PC-3 (cell line): Measurements from ENCODE around the gene ABITRAM. TPM values are rescaled to one million over a fixed set of nuclear protein-coding genes. Genes with fewer than 3 reads are reported as not detected.

ENCODE experiments used
- ATAC-seq: fragments of 200-7000 bp; cut with Tn5 transposase; 2 replicates; pipeline ENCODE4 v1.9.1; 2020; ENCODE audit warnings: mild to moderate bottlenecking, moderate library complexity
- BruUV-seq: library from RNA; stranded (reverse); fragments of 400-500 nt; replicated peaks from 2 replicates; lab custom pipeline; 2021; lab: Mats Ljungman, UMichigan
- CTCF ChIA-PET: fragments of 300-600 bp; sonication (Branson Sonifier 250); formaldehyde crosslinking; loops from one replicate; lab custom pipeline; 2022; ENCODE audit warnings: antibody characterized with exemption; lab: Charles Lee
- POLR2A ChIA-PET: fragments of 300-600 bp; sonication (Branson Sonifier 250); formaldehyde crosslinking; loops from one replicate; lab custom pipeline; 2022; ENCODE audit warnings: antibody characterized with exemption; ENCODE audit not compliant: unreplicated experiment; lab: Charles Lee
- DNase-seq: peaks from one replicate; pipeline ENCODE4 v3.0.0-alpha.2; 2015
- H2AFZ ChIP-seq: fragments of 300-600 bp; sonication (generic); 2 replicates; pipeline ENCODE4 v1.6.0; 2016; ENCODE audit warnings: antibody characterized with exemption, low read length
- H3F3A ChIP-seq: fragments of 300-600 bp; sonication (generic); one replicate; pipeline ENCODE4 v1.6.0; 2017; ENCODE audit warnings: antibody characterized with exemption, low read length, control low read depth, mild to moderate bottlenecking; ENCODE audit not compliant: unreplicated experiment
- H3K27ac ChIP-seq: fragments of 300-600 bp; sonication (generic); 2 replicates; pipeline ENCODE4 v1.5.1; 2016; ENCODE audit warnings: mild to moderate bottlenecking, low read length
- H3K27me3 ChIP-seq: fragments of 300-600 bp; sonication (generic); 2 replicates; pipeline ENCODE4 v1.6.1; 2016; ENCODE audit warnings: low read length, mixed read lengths
- H3K36me3 ChIP-seq: fragments of 300-600 bp; sonication (generic); 2 replicates; pipeline ENCODE4 v1.6.1; 2016; ENCODE audit warnings: low read depth, mixed run types, low read length, mixed read lengths
- H3K4me1 ChIP-seq: fragments of 300-600 bp; sonication (generic); 2 replicates; pipeline ENCODE4 v1.5.1; 2016; ENCODE audit warnings: low read length; ENCODE audit not compliant: insufficient read depth
- H3K4me2 ChIP-seq: fragments of 300-600 bp; sonication (generic); 2 replicates; pipeline ENCODE4 v1.6.0; 2016; ENCODE audit warnings: low read length
- H3K4me3 ChIP-seq: fragments of 300-600 bp; sonication (generic); 2 replicates; pipeline ENCODE4 v1.5.1; 2016; ENCODE audit warnings: mild to moderate bottlenecking, low read length, mixed read lengths
- H3K79me2 ChIP-seq: fragments of 300-600 bp; sonication (generic); 2 replicates; pipeline ENCODE4 v1.6.1; 2017; ENCODE audit warnings: low read length, mixed read lengths
- H3K9ac ChIP-seq: fragments of 300-600 bp; sonication (generic); 2 replicates; pipeline ENCODE4 v1.6.0; 2016; ENCODE audit warnings: mild to moderate bottlenecking, low read length
- H3K9me2 ChIP-seq: fragments of 300-600 bp; sonication (generic); replicated peaks from 2 replicates; pipeline ENCODE4 v1.6.1; 2016; ENCODE audit warnings: mixed run types, low read length, mixed read lengths
- H3K9me3 ChIP-seq: fragments of 300-600 bp; sonication (generic); 2 replicates; pipeline ENCODE4 v1.6.1; 2016; ENCODE audit warnings: low read length, mixed read lengths
- H4K20me1 ChIP-seq: fragments of 300-600 bp; sonication (generic); 2 replicates; pipeline ENCODE4 v1.6.1; 2016; ENCODE audit warnings: low read length, mixed read lengths
- CTCF ChIP-seq: fragments of 300-600 bp; sonication (generic); conservative IDR thresholded peaks from 2 replicates; pipeline ENCODE4 v1.5.1; 2017; ENCODE audit warnings: antibody characterized with exemption, low read depth, mild to moderate bottlenecking, low read length
- EZH2 ChIP-seq: fragments of 300-600 bp; sonication (generic); IDR thresholded peaks from one replicate; pipeline ENCODE4 v1.6.1; 2017; ENCODE audit warnings: antibody characterized with exemption, mild to moderate bottlenecking, low read length; ENCODE audit not compliant: unreplicated experiment
- EZH2phosphoT487 ChIP-seq: fragments of 300-600 bp; sonication (generic); IDR thresholded peaks from 2 replicates; pipeline ENCODE4 v1.6.1; 2018; ENCODE audit warnings: mild to moderate bottlenecking, antibody characterized with exemption, low read length, borderline replicate concordance
- intact Hi-C: fragments of 100-400 bp; cut with micrococcal nuclease; formaldehyde crosslinking; loops from 2 replicates; pipeline ENCODE4 v1.9.0; 2023
- total RNA-seq: library from RNA; depleted of rRNA; stranded (reverse); fragments of >200 nt; gene quantifications from 2 replicates; pipeline ENCODE4 v1.2.3, GENCODE V29; 2014; rRNA removed

The ABITRAM gene
- total RNA-seq, 1 experiment from 2014 or later = 7.8 TPM

- ATAC-seq = no peak
- no peaks in the 10 kb centered on the region for H4K20me1 ChIP-seq
- TF ChIP-seq EZH2 (no peak), CTCF (no peak), EZH2phosphoT487 (no peak)
- no TSS peak for BruUV-seq
- intact Hi-C loops = no loop called here
- H3K9me2 ChIP-seq = no peaks in the 10 kb centered on the region
- no peak overlapping the region for H3K27ac ChIP-seq
- no peak overlapping the region for H2AFZ ChIP-seq
- H3F3A ChIP-seq = no peaks in the 10 kb centered on the region
- no peak overlapping the region for H3K4me3 ChIP-seq
- no peaks in the 10 kb centered on the region for H3K27me3 ChIP-seq
- no peaks in the 10 kb centered on the region for H3K9me3 ChIP-seq
- H3K4me1 ChIP-seq = no peaks in the 10 kb centered on the region
- H3K36me3 ChIP-seq = peaks cover 21% of the 10 kb centered on the region; the same call in 1 of the 2 replicates
- DNase-seq = no peak
- POLR2A ChIA-PET = no interaction called here
- H3K9ac ChIP-seq = no peak overlapping the region
- H3K79me2 ChIP-seq = no peaks in the 10 kb centered on the region
- CTCF ChIA-PET = no interaction called here
- H3K4me2 ChIP-seq = no peak overlapping the region
Measured at GRCh38 chr9:108978205-108978604, 44.0 kb downstream of the ABITRAM start.

- no TSS peak for BruUV-seq
- ChIA-PET POLR2A (no interaction called here), CTCF (no interaction called here)
- TF ChIP-seq EZH2 (no peak), CTCF (no peak), EZH2phosphoT487 (no peak)
- Histone ChIP-seq H3K4me2 (no peak overlapping the region), H3K9me3 (no peaks in the 10 kb centered on the region), H3K9ac (no peak overlapping the region), H2AFZ (no peak overlapping the region), H3K27ac (no peak overlapping the region), H3K4me3 (no peak overlapping the region), H4K20me1 (no peaks in the 10 kb centered on the region), H3K9me2 (no peaks in the 10 kb centered on the region), H3K27me3 (no peaks in the 10 kb centered on the region), H3K36me3 (peaks cover 20% of the 10 kb centered on the region), H3F3A (no peaks in the 10 kb centered on the region), H3K79me2 (no peaks in the 10 kb centered on the region), H3K4me1 (no peaks in the 10 kb centered on the region)
- ATAC-seq (no peak), DNase-seq (no peak)
- intact Hi-C loops = no loop called here
Measured at GRCh38 chr9:108980893-108981292, 46.7 kb downstream of the ABITRAM start.

- TF ChIP-seq EZH2phosphoT487 (no peak), EZH2 (no peak), CTCF (no peak)
- ChIA-PET POLR2A (no interaction called here), CTCF (no interaction called here)
- no peaks in the 10 kb centered on the region for H3K9me2 ChIP-seq
- H2AFZ ChIP-seq = no peak overlapping the region
- H3K36me3 ChIP-seq = peaks cover 19% of the 10 kb centered on the region
- no peak overlapping the region for H3K27ac ChIP-seq
- intact Hi-C loops = no loop called here
- H3K4me2 ChIP-seq = no peak overlapping the region
- H3K9me3 ChIP-seq = no peaks in the 10 kb centered on the region
- no TSS peak for BruUV-seq
- H3K27me3 ChIP-seq = no peaks in the 10 kb centered on the region
- no peaks in the 10 kb centered on the region for H3F3A ChIP-seq
- H3K4me3 ChIP-seq = no peak overlapping the region
- no peak overlapping the region for H3K9ac ChIP-seq
- no peaks in the 10 kb centered on the region for H3K4me1 ChIP-seq
- DNase-seq (no peak), ATAC-seq (no peak)
- H3K79me2 ChIP-seq = no peaks in the 10 kb centered on the region
- no peaks in the 10 kb centered on the region for H4K20me1 ChIP-seq
Measured at GRCh38 chr9:108983885-108984284, 49.7 kb downstream of the ABITRAM start.

Other genes starting within 250 kb of the ABITRAM start
- gene ACTL7B, start 78.4 kb upstream of the ABITRAM start, total RNA-seq = not detected in 2 replicates
- gene ACTL7A, start 72.1 kb upstream of the ABITRAM start, total RNA-seq = not detected in 2 replicates
- 26.0 and 53.6 TPM in 2 replicates for gene ELP1, start 276 bp upstream of the ABITRAM start, total RNA-seq
- 80.5 and 97.7 TPM in 2 replicates for gene CTNNAL1, start 79.1 kb downstream of the ABITRAM start, total RNA-seq
- gene TMEM245, start 185.5 kb downstream of the ABITRAM start, total RNA-seq = 23.7 and 30.8 TPM in 2 replicates
- gene FRRS1L, start 232.8 kb downstream of the ABITRAM start, total RNA-seq = not detected in 2 replicates